H9 (cell line): Measurements from ENCODE around the gene SLC34A3. TPM values are rescaled to one million over a fixed set of nuclear protein-coding genes. Genes with fewer than 3 reads are reported as not detected.

Experiments used
- DNase-seq: peaks from one replicate; pipeline ENCODE4 v3.0.0-alpha.2; 2017
- H2AFZ ChIP-seq: one replicate; pipeline ENCODE4 v1.6.1; 2013; ENCODE audit warnings: mild to moderate bottlenecking, low read length, control low read depth, moderate library complexity
- H2AK5ac ChIP-seq: 2 replicates; pipeline ENCODE4 v1.6.1; 2013; ENCODE audit warnings: low read length, control low read depth, mixed read lengths; ENCODE audit not compliant: insufficient read length
- H2BK120ac ChIP-seq: one replicate; pipeline ENCODE4 v1.6.1; 2013; ENCODE audit warnings: low read depth, mild to moderate bottlenecking, low read length, control low read depth, inconsistent platforms; ENCODE audit not compliant: poor library complexity, severe bottlenecking
- H2BK12ac ChIP-seq: 2 replicates; pipeline ENCODE4 v1.6.1; 2013; ENCODE audit warnings: low read length, control low read depth, mixed read lengths, low read depth; ENCODE audit not compliant: insufficient read length
- H2BK15ac ChIP-seq: 2 replicates; pipeline ENCODE4 v1.6.1; 2013; ENCODE audit warnings: low read depth, low read length, control low read depth
- H2BK20ac ChIP-seq: one replicate; pipeline ENCODE4 v1.6.1; 2013; ENCODE audit warnings: low read depth, mild to moderate bottlenecking, low read length, control low read depth, inconsistent platforms; ENCODE audit not compliant: poor library complexity, severe bottlenecking
- H2BK5ac ChIP-seq: 2 replicates; pipeline ENCODE4 v1.6.1; 2013; ENCODE audit warnings: low read length, control low read depth, mixed read lengths; ENCODE audit not compliant: insufficient read length
- H3K14ac ChIP-seq: 2 replicates; pipeline ENCODE4 v1.6.1; 2013; ENCODE audit warnings: low read length, control low read depth; ENCODE audit not compliant: insufficient read depth
- H3K18ac ChIP-seq: 2 replicates; pipeline ENCODE4 v1.6.1; 2013; ENCODE audit warnings: low read depth, mild to moderate bottlenecking, mixed read lengths, low read length, control low read depth; ENCODE audit not compliant: insufficient read length
- H3K23ac ChIP-seq: 2 replicates; pipeline ENCODE4 v1.6.1; 2013; ENCODE audit warnings: low read length, control low read depth, mixed read lengths, low read depth; ENCODE audit not compliant: insufficient read length
- H3K23me2 ChIP-seq: 2 replicates; pipeline ENCODE4 v1.6.1; 2013; ENCODE audit warnings: low read depth, mild to moderate bottlenecking, mixed read lengths, low read length, control low read depth; ENCODE audit not compliant: insufficient read length, poor library complexity, severe bottlenecking
- H3K27ac ChIP-seq: 2 replicates; pipeline ENCODE4 v1.5.1; 2013; ENCODE audit warnings: low read length, control low read depth, mixed read lengths, low read depth; ENCODE audit not compliant: insufficient read length
- H3K27me3 ChIP-seq: 2 replicates; pipeline ENCODE4 v1.6.1; 2013; ENCODE audit warnings: low read length, control low read depth, inconsistent platforms; ENCODE audit not compliant: insufficient read depth
- H3K4ac ChIP-seq: 2 replicates; pipeline ENCODE4 v1.6.1; 2013; ENCODE audit warnings: low read depth, mild to moderate bottlenecking, control low read depth, inconsistent platforms, low read length, moderate library complexity
- H3K4me1 ChIP-seq: 2 replicates; pipeline ENCODE4 v1.6.1; 2013; ENCODE audit warnings: low read length, control low read depth, inconsistent platforms; ENCODE audit not compliant: insufficient read depth
- H3K4me2 ChIP-seq: 2 replicates; pipeline ENCODE4 v1.6.1; 2013; ENCODE audit warnings: low read length, control low read depth, mixed read lengths; ENCODE audit not compliant: insufficient read length, insufficient read depth
- H3K56ac ChIP-seq: 2 replicates; pipeline ENCODE4 v1.6.1; 2013; ENCODE audit warnings: low read depth, mild to moderate bottlenecking, mixed read lengths, low read length, control low read depth; ENCODE audit not compliant: insufficient read length
- H3K79me1 ChIP-seq: 2 replicates; pipeline ENCODE4 v1.6.1; 2013; ENCODE audit warnings: low read depth, mild to moderate bottlenecking, moderate library complexity, low read length, control low read depth, inconsistent platforms; ENCODE audit not compliant: insufficient read depth, poor library complexity, severe bottlenecking
- H3K79me2 ChIP-seq: 2 replicates; pipeline ENCODE4 v1.6.1; 2013; ENCODE audit warnings: low read length, control low read depth, inconsistent platforms; ENCODE audit not compliant: insufficient read depth
- H3K9ac ChIP-seq: 2 replicates; pipeline ENCODE4 v1.6.1; 2013; ENCODE audit warnings: low read length, control low read depth, mixed read lengths; ENCODE audit not compliant: insufficient read length; ENCODE audit errors: extremely low read depth
- H3K9me3 ChIP-seq: one replicate; pipeline ENCODE4 v1.6.1; 2013; ENCODE audit warnings: low read depth, low read length, inconsistent platforms; ENCODE audit not compliant: control insufficient read depth
- H3T11ph ChIP-seq: one replicate; pipeline ENCODE4 v1.6.1; 2013; ENCODE audit warnings: mild to moderate bottlenecking, low read length, control low read depth, inconsistent platforms
- H4K20me1 ChIP-seq: one replicate; pipeline ENCODE4 v1.6.1; 2013; ENCODE audit not compliant: control insufficient read depth, insufficient read length, insufficient read depth
- H4K5ac ChIP-seq: 2 replicates; pipeline ENCODE4 v1.6.1; 2013; ENCODE audit warnings: low read depth, mild to moderate bottlenecking, mixed read lengths, low read length, control low read depth; ENCODE audit not compliant: insufficient read length
- H4K8ac ChIP-seq: replicated peaks from 2 replicates; pipeline ENCODE4 v1.6.1; 2013; ENCODE audit warnings: low read length, control low read depth, mixed read lengths, low read depth; ENCODE audit not compliant: insufficient read length
- H4K91ac ChIP-seq: 2 replicates; pipeline ENCODE4 v1.6.1; 2013; ENCODE audit warnings: low read depth, mild to moderate bottlenecking, moderate library complexity, mixed read lengths, low read length, control low read depth; ENCODE audit not compliant: insufficient read length
- H3K27ac Mint-ChIP-seq, 3 experiments: 2 replicates in 2 of 3; 3 replicates in 1 of 3; pipeline ENCODE4 v1.8.0; 2020 to 2021; ENCODE audit warnings: mixed read lengths in 3 of 3, mild to moderate bottlenecking in 1 of 3, moderate library complexity in 1 of 3
- H3K27me3 Mint-ChIP-seq: 2 replicates; pipeline ENCODE4 v1.8.0; 2021; ENCODE audit warnings: low read depth, mild to moderate bottlenecking, moderate library complexity, mixed read lengths
- H3K36me3 Mint-ChIP-seq, 3 experiments: 2 replicates in 2 of 3; 3 replicates in 1 of 3; pipeline ENCODE4 v1.8.0; 2020 to 2021; ENCODE audit warnings: low read depth in 3 of 3, mixed read lengths in 3 of 3; ENCODE audit not compliant: insufficient read depth in 1 of 3
- H3K4me1 Mint-ChIP-seq, 2 experiments: 2 replicates each; pipeline ENCODE4 v1.8.0; 2020; ENCODE audit warnings: mixed read lengths in 2 of 2
- H3K4me3 Mint-ChIP-seq, 2 experiments: 2 replicates in 1 of 2; 3 replicates in 1 of 2; pipeline ENCODE4 v1.8.0; 2020 to 2021; ENCODE audit warnings: mild to moderate bottlenecking in 2 of 2, mixed read lengths in 2 of 2, moderate library complexity in 1 of 2
- H3K9me3 Mint-ChIP-seq, 2 experiments: 2 replicates in 1 of 2; 3 replicates in 1 of 2; pipeline ENCODE4 v1.8.0; 2020; ENCODE audit warnings: mild to moderate bottlenecking in 2 of 2, mixed read lengths in 2 of 2, moderate library complexity in 1 of 2
- WGBS: extraction: QIAGEN DNeasy Blood & Tissue Kit; methylation state at CpG from one replicate; pipeline ENCODE4 v1.1.7; 2013; ENCODE audit warnings: missing lambda C conversion rate, low lambda C conversion rate, mixed read lengths; ENCODE audit not compliant: insufficient read length; ENCODE audit errors: extremely low coverage; 5-methylcytosine and 5-hydroxymethylcytosine counted together
- total RNA-seq: library from RNA; stranded (reverse); gene quantifications from 2 replicates; pipeline ENCODE4 v1.2.1, GENCODE V29; 2021
- TF ChIP-seq, protein P1 (sequence below): fragments of 200-600 bp; sonication (generic); conservative IDR thresholded peaks from 3 replicates; pipeline ENCODE4 v1.8.0; 2021; ENCODE audit warnings: antibody characterized with exemption, mild to moderate bottlenecking

SLC34A3 gene
- total RNA-seq, 1 experiment from 2014 or later, result not detected

DNA sequence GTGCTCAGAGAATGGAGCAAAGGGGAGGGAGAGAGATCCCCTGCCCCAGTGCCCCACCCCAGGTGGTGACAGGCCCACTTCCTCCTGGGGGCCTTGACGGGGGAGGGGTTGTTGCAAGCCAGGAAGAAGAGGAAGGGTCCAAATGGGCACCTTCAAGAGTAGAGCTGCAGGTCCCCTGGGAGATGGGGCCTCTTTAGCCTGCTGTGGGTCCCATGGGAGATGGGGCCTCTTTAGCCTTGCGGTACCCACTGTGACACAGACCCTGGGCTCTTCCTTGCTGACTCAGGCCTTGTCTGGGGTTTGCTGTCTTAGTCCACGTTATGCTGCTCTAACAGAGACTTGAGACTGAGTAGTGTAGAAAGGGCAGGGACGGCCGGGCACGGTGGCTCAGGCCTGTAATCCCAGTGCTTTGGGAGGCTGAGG, 37.2 kb downstream of the SLC34A3 start:
- Mint-ChIP-seq H3K27me3 (no peaks in the 10 kb centered on the region; the same call in 1 of the 2 replicates), H3K9me3 (no peaks in the 10 kb centered on the region; a peak in 1 of 5 replicates), H3K36me3 (peaks cover 12 to 57% (median 39%) of the 10 kb centered on the region in 3 experiments; a peak in 6 of 7 replicates), H3K27ac (peak overlapping the region in 1 of 3 experiments; percentile 86; a peak in 1 of 7 replicates), H3K4me3 (no peak overlapping the region), H3K4me1 (no peaks in the 10 kb centered on the region; a peak in 1 of 4 replicates)
- no peak overlapping the region for H3K4ac ChIP-seq
- no peak overlapping the region for H4K5ac ChIP-seq
- no peaks in the 10 kb centered on the region for H3K4me1 ChIP-seq
- H3K56ac ChIP-seq, result no peak overlapping the region
- H3K4me2 ChIP-seq, result no peak overlapping the region
- no peak overlapping the region for H3K9ac ChIP-seq
- no peak for DNase-seq
- no peaks in the 10 kb centered on the region for H3K79me2 ChIP-seq
- no peak overlapping the region for H2BK5ac ChIP-seq
- H3K79me1 ChIP-seq, result no peaks in the 10 kb centered on the region
- H3K23ac ChIP-seq, result no peak overlapping the region
- H3K9me3 ChIP-seq, result no peaks in the 10 kb centered on the region
- H3K23me2 ChIP-seq, result no peaks in the 10 kb centered on the region
- H2BK20ac ChIP-seq, result no peak overlapping the region
- no peak overlapping the region for H3K27ac ChIP-seq
- no peak overlapping the region for H4K91ac ChIP-seq
- H2BK120ac ChIP-seq, result no peak overlapping the region
- no CpG with 5 or more reads among the region's 6 CpGs for WGBS
- no peak overlapping the region for H2AK5ac ChIP-seq
- H4K20me1 ChIP-seq, result no peaks in the 10 kb centered on the region
- no peak overlapping the region for H3K18ac ChIP-seq
- no peak overlapping the region for H2BK15ac ChIP-seq
- H2AFZ ChIP-seq, result no peak overlapping the region
- H3T11ph ChIP-seq, result no peak overlapping the region
- H3K14ac ChIP-seq, result no peak overlapping the region
- no peak overlapping the region for H2BK12ac ChIP-seq
- TF ChIP-seq, protein P1, sequence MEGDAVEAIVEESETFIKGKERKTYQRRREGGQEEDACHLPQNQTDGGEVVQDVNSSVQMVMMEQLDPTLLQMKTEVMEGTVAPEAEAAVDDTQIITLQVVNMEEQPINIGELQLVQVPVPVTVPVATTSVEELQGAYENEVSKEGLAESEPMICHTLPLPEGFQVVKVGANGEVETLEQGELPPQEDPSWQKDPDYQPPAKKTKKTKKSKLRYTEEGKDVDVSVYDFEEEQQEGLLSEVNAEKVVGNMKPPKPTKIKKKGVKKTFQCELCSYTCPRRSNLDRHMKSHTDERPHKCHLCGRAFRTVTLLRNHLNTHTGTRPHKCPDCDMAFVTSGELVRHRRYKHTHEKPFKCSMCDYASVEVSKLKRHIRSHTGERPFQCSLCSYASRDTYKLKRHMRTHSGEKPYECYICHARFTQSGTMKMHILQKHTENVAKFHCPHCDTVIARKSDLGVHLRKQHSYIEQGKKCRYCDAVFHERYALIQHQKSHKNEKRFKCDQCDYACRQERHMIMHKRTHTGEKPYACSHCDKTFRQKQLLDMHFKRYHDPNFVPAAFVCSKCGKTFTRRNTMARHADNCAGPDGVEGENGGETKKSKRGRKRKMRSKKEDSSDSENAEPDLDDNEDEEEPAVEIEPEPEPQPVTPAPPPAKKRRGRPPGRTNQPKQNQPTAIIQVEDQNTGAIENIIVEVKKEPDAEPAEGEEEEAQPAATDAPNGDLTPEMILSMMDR, result no peak
- no peak overlapping the region for H4K8ac ChIP-seq
- H3K27me3 ChIP-seq, result no peaks in the 10 kb centered on the region
